ENCODE results near the gene PROCA1.

GRCh38 chr17:28716740-28717577, 5.3 kb upstream of the PROCA1 start:
- TF ChIP-seq POLR2A (IDR thresholded peaks at IDR 0.05; ENCODE audit: low read length) (no peak), GATA1 (IDR thresholded peaks at IDR 0.05; ENCODE audit: low read depth, low read length) (no peak)

Measured in erythroblast (primary cell).